Breast epithelium (tissue), 4 donors: ENCODE measurements around the gene MYH10. TPM values are rescaled to one million over a fixed set of nuclear protein-coding genes. Genes with fewer than 3 reads are reported as not detected.
A peak's percentile ranks its signal among the peaks of the same experiment; 100 is the strongest.

Source experiments
- DNase-seq, 2 donors: peaks; one replicate each; pipeline ENCODE4 v3.0.0-alpha.2; 2019; ENCODE audit warnings: low spot score in 2 of 2
- H3K27ac ChIP-seq, 2 donors: fragments of 200-600 bp; sonication (generic) in 1 of 2; one replicate each; pipeline ENCODE4 v1.5.1; 2016 to 2019; ENCODE audit warnings: mild to moderate bottlenecking in 1 of 2
- H3K27me3 ChIP-seq, 2 donors: fragments of 200-600 bp; sonication (generic) in 1 of 2; one replicate each; pipeline versions ENCODE4 v1.5.1 to v1.6.0; 2017 to 2019; ENCODE audit warnings: control low read depth in 1 of 2, mild to moderate bottlenecking in 1 of 2
- H3K36me3 ChIP-seq: fragments of 200-600 bp; one replicate; pipeline ENCODE4 v1.5.1; 2019
- H3K4me1 ChIP-seq, 2 donors: fragments of 200-600 bp; sonication (generic); one replicate each; pipeline ENCODE4 v1.5.1; 2016 to 2019; ENCODE audit warnings: control low read depth in 1 of 2
- H3K4me3 ChIP-seq, 3 donors: fragments of 200-600 bp; sonication (generic); 1 replicate in 2 of 3; 2 replicates in 1 of 3; pipeline ENCODE4 v1.5.1; 2016 to 2019; ENCODE audit warnings: mild to moderate bottlenecking in 3 of 3, moderate library complexity in 2 of 3
- H3K9me3 ChIP-seq, 2 donors: fragments of 200-600 bp; sonication (generic) in 1 of 2; one replicate each; pipeline ENCODE4 v1.5.1; 2016 to 2019; ENCODE audit warnings: control low read depth in 1 of 2
- CTCF ChIP-seq, 3 donors: fragments of 450-650 bp; IDR thresholded peaks; one replicate each; pipeline ENCODE4 v1.5.1; 2016 to 2017; ENCODE audit warnings: antibody characterized with exemption in 3 of 3, mild to moderate bottlenecking in 3 of 3, moderate library complexity in 3 of 3
- POLR2A ChIP-seq: fragments of 450-650 bp; IDR thresholded peaks from one replicate; pipeline ENCODE4 v1.6.1; 2016; ENCODE audit warnings: antibody characterized with exemption, mild to moderate bottlenecking, moderate library complexity
- POLR2AphosphoS5 ChIP-seq, 3 donors: sonication (generic); formaldehyde crosslinking; IDR thresholded peaks; one replicate each; pipeline ENCODE4 v1.6.1; 2017; ENCODE audit warnings: antibody characterized with exemption in 3 of 3
- intact Hi-C: fragments of 100-400 bp; cut with DNase I; formaldehyde crosslinking; loops from one replicate; pipeline ENCODE4 v1.15.1; 2023; ENCODE audit warnings: low total_unique reads
- total RNA-seq, 3 donors: library from RNA; depleted of rRNA; stranded (reverse); fragments of >200 nt; gene quantifications; one replicate each; pipeline ENCODE4 v1.1.0, GENCODE V29; 2016

Gene MYH10
- total RNA-seq, 3 donors from 2014 or later: 46.2 to 54.7 (median 46.7) TPM

GRCh38 chr17:8481089-8481488, 149.4 kb downstream of the MYH10 start:
- no peaks in the 10 kb centered on the region for H3K27me3 ChIP-seq
- peak overlapping the region in 1 of 2 donors; percentile 39 for H3K27ac ChIP-seq
- H3K9me3 ChIP-seq: peaks cover 0 to 7% of the 10 kb centered on the region in 2 donors
- peaks cover 5 to 12% of the 10 kb centered on the region in 2 donors for H3K4me1 ChIP-seq
- peaks cover 2% of the 10 kb centered on the region for H3K36me3 ChIP-seq
- intact Hi-C loops: no loop called here
- DNase-seq: no peak
- no peak overlapping the region for H3K4me3 ChIP-seq
- TF ChIP-seq POLR2A (no peak), CTCF (IDR thresholded peaks at IDR 0.05) (no peak), POLR2AphosphoS5 (IDR thresholded peaks at IDR 0.05) (no peak)

- no peak for DNase-seq
- H3K9me3 ChIP-seq: peaks cover 0 to 7% of the 10 kb centered on the region in 2 donors
- intact Hi-C loops: no loop called here
- peaks cover 5 to 12% of the 10 kb centered on the region in 2 donors for H3K4me1 ChIP-seq
- peaks cover 5% of the 10 kb centered on the region for H3K36me3 ChIP-seq
- TF ChIP-seq POLR2AphosphoS5 (IDR thresholded peaks at IDR 0.05): no peak
- TF ChIP-seq POLR2A: no peak
- TF ChIP-seq CTCF (IDR thresholded peaks at IDR 0.05): no peak
- H3K4me3 ChIP-seq: peak overlapping the region in 1 of 3 donors; percentile 27
- no peaks in the 10 kb centered on the region for H3K27me3 ChIP-seq
- H3K27ac ChIP-seq: peak overlapping the region; percentile 76 to 91
Observed at GRCh38 chr17:8480011-8480976, 150.2 kb downstream of the MYH10 start.

- Histone ChIP-seq H3K36me3 (peaks cover 5% of the 10 kb centered on the region), H3K4me3 (peak overlapping the region in 1 of 3 donors; percentile 27), H3K27ac (peak overlapping the region; percentile 76 to 91), H3K9me3 (peaks cover 0 to 5% of the 10 kb centered on the region in 2 donors), H3K4me1 (peaks cover 5 to 12% of the 10 kb centered on the region in 2 donors), H3K27me3 (no peaks in the 10 kb centered on the region)
- intact Hi-C loops: no loop called here
- TF ChIP-seq POLR2AphosphoS5 (IDR thresholded peaks at IDR 0.05): peak; percentile 22 to 44 (median 32)
- TF ChIP-seq CTCF (IDR thresholded peaks at IDR 0.05): no peak
- DNase-seq: peak in 1 of 2 donors; percentile 88
Observed at GRCh38 chr17:8479431-8479947, 151.0 kb downstream of the MYH10 start.

GRCh38 chr17:8477715-8478441, 152.6 kb downstream of the MYH10 start:
- H3K27me3 ChIP-seq: no peaks in the 10 kb centered on the region
- no peaks in the 10 kb centered on the region for H3K9me3 ChIP-seq
- TF ChIP-seq POLR2AphosphoS5 (IDR thresholded peaks at IDR 0.05): no peak
- H3K4me3 ChIP-seq: no peak overlapping the region
- H3K27ac ChIP-seq: no peak overlapping the region
- intact Hi-C loops: no loop called here
- peaks cover 5 to 12% of the 10 kb centered on the region in 2 donors for H3K4me1 ChIP-seq
- H3K36me3 ChIP-seq: peaks cover 5% of the 10 kb centered on the region
- no peak for DNase-seq

GRCh38 chr17:8477171-8477570, 153.4 kb downstream of the MYH10 start:
- no peaks in the 10 kb centered on the region for H3K9me3 ChIP-seq
- intact Hi-C loops: no loop called here
- H3K27me3 ChIP-seq: no peaks in the 10 kb centered on the region
- H3K4me1 ChIP-seq: peaks cover 5 to 12% of the 10 kb centered on the region in 2 donors
- no peak for TF ChIP-seq POLR2AphosphoS5 (IDR thresholded peaks at IDR 0.05)
- no peak for TF ChIP-seq CTCF (IDR thresholded peaks at IDR 0.05)
- TF ChIP-seq POLR2A: no peak
- no peak overlapping the region for H3K27ac ChIP-seq
- DNase-seq: no peak
- peaks cover 5% of the 10 kb centered on the region for H3K36me3 ChIP-seq
- H3K4me3 ChIP-seq: no peak overlapping the region
